Measurements from ENCODE around the gene TGFA. TPM values are rescaled to one million over a fixed set of nuclear protein-coding genes. Genes with fewer than 3 reads are reported as not detected.

Gene TGFA
- total RNA-seq, 1 donor from 2014 or later, result 1.4 TPM

GRCh38 chr2:70501215-70501614 lies 52.4 kb downstream of the TGFA start:
- no peaks in the 10 kb centered on the region for H3K9me3 Mint-ChIP-seq (ENCODE audit: unreplicated experiment)
- peaks cover 5% of the 10 kb centered on the region for H3K4me1 Mint-ChIP-seq (ENCODE audit: low read depth, unreplicated experiment)
- Histone ChIP-seq H3K79me2 (ENCODE audit: insufficient read depth, low read length) (no peaks in the 10 kb centered on the region), H3K36me3 (ENCODE audit: insufficient read depth, low read length) (no peaks in the 10 kb centered on the region), H3K4me3 (ENCODE audit: insufficient read depth, low read depth, low read length) (no peak overlapping the region), H4K20me1 (ENCODE audit: insufficient read depth, low read length) (no peaks in the 10 kb centered on the region), H3K9me3 (ENCODE audit: insufficient read depth, low read depth, low read length) (no peaks in the 10 kb centered on the region), H3K27me3 (ENCODE audit: insufficient read depth, low read length) (peaks cover 14% of the 10 kb centered on the region), H3K9ac (ENCODE audit: low read length) (no peak overlapping the region), H3K27ac (ENCODE audit: low read depth, low read length) (no peak overlapping the region), H2AFZ (ENCODE audit: low read depth, low read length) (no peak overlapping the region), H3K4me1 (ENCODE audit: insufficient read depth, low read length) (no peaks in the 10 kb centered on the region), H3K4me2 (ENCODE audit: low read length) (no peak overlapping the region)
- FAIRE-seq, result no peak
- H3K27ac Mint-ChIP-seq (ENCODE audit: unreplicated experiment), result no peak overlapping the region
- no peaks in the 10 kb centered on the region for H3K36me3 Mint-ChIP-seq (ENCODE audit: low read depth, unreplicated experiment)
- H3K4me3 Mint-ChIP-seq (ENCODE audit: unreplicated experiment), result no peak overlapping the region
- TF ChIP-seq CTCF (IDR thresholded peaks at IDR 0.05; ENCODE audit: insufficient read depth, low read depth, low read length) (no peak), EZH2 (IDR thresholded peaks at IDR 0.05; ENCODE audit: insufficient read depth, low read length) (no peak)
- H3K27me3 Mint-ChIP-seq (ENCODE audit: low read depth, unreplicated experiment), result no peaks in the 10 kb centered on the region
- no peak for DNase-seq (ENCODE audit: low read depth)

GRCh38 chr2:70499253-70499652 lies 54.4 kb downstream of the TGFA start:
- no peak overlapping the region for H3K27ac Mint-ChIP-seq (ENCODE audit: unreplicated experiment)
- Histone ChIP-seq H3K27ac (ENCODE audit: low read depth, low read length) (no peak overlapping the region), H3K36me3 (ENCODE audit: insufficient read depth, low read length) (no peaks in the 10 kb centered on the region), H3K79me2 (ENCODE audit: insufficient read depth, low read length) (no peaks in the 10 kb centered on the region), H3K27me3 (ENCODE audit: insufficient read depth, low read length) (peaks cover 12% of the 10 kb centered on the region), H4K20me1 (ENCODE audit: insufficient read depth, low read length) (no peaks in the 10 kb centered on the region), H2AFZ (ENCODE audit: low read depth, low read length) (no peak overlapping the region), H3K4me3 (ENCODE audit: insufficient read depth, low read depth, low read length) (no peak overlapping the region), H3K4me1 (ENCODE audit: insufficient read depth, low read length) (no peaks in the 10 kb centered on the region), H3K4me2 (ENCODE audit: low read length) (no peak overlapping the region), H3K9ac (ENCODE audit: low read length) (no peak overlapping the region), H3K9me3 (ENCODE audit: insufficient read depth, low read depth, low read length) (no peaks in the 10 kb centered on the region)
- TF ChIP-seq EZH2 (IDR thresholded peaks at IDR 0.05; ENCODE audit: insufficient read depth, low read length) (no peak), CTCF (IDR thresholded peaks at IDR 0.05; ENCODE audit: insufficient read depth, low read depth, low read length) (no peak)
- no peaks in the 10 kb centered on the region for H3K9me3 Mint-ChIP-seq (ENCODE audit: unreplicated experiment)
- DNase-seq (ENCODE audit: low read depth), result no peak
- FAIRE-seq, result no peak
- H3K27me3 Mint-ChIP-seq (ENCODE audit: low read depth, unreplicated experiment), result no peaks in the 10 kb centered on the region
- H3K36me3 Mint-ChIP-seq (ENCODE audit: low read depth, unreplicated experiment), result no peaks in the 10 kb centered on the region
- H3K4me1 Mint-ChIP-seq (ENCODE audit: low read depth, unreplicated experiment), result peaks cover 5% of the 10 kb centered on the region
- no peak overlapping the region for H3K4me3 Mint-ChIP-seq (ENCODE audit: unreplicated experiment)

GRCh38 chr2:70498528-70498927 lies 55.1 kb downstream of the TGFA start:
- Histone ChIP-seq H3K36me3 (ENCODE audit: insufficient read depth, low read length) (no peaks in the 10 kb centered on the region), H3K27ac (ENCODE audit: low read depth, low read length) (no peak overlapping the region), H2AFZ (ENCODE audit: low read depth, low read length) (no peak overlapping the region), H3K4me1 (ENCODE audit: insufficient read depth, low read length) (no peaks in the 10 kb centered on the region), H3K4me3 (ENCODE audit: insufficient read depth, low read depth, low read length) (no peak overlapping the region), H3K4me2 (ENCODE audit: low read length) (no peak overlapping the region), H3K27me3 (ENCODE audit: insufficient read depth, low read length) (peaks cover 17% of the 10 kb centered on the region), H3K9me3 (ENCODE audit: insufficient read depth, low read depth, low read length) (no peaks in the 10 kb centered on the region), H3K79me2 (ENCODE audit: insufficient read depth, low read length) (no peaks in the 10 kb centered on the region), H3K9ac (ENCODE audit: low read length) (no peak overlapping the region), H4K20me1 (ENCODE audit: insufficient read depth, low read length) (no peaks in the 10 kb centered on the region)
- Mint-ChIP-seq H3K27me3 (ENCODE audit: low read depth, unreplicated experiment) (peaks cover under 1% of the 10 kb centered on the region), H3K4me3 (ENCODE audit: unreplicated experiment) (no peak overlapping the region), H3K4me1 (ENCODE audit: low read depth, unreplicated experiment) (peaks cover 5% of the 10 kb centered on the region), H3K9me3 (ENCODE audit: unreplicated experiment) (no peaks in the 10 kb centered on the region), H3K27ac (ENCODE audit: unreplicated experiment) (no peak overlapping the region), H3K36me3 (ENCODE audit: low read depth, unreplicated experiment) (no peaks in the 10 kb centered on the region)
- FAIRE-seq (no peak), DNase-seq (ENCODE audit: low read depth) (no peak)
- no peak for TF ChIP-seq CTCF (IDR thresholded peaks at IDR 0.05; ENCODE audit: insufficient read depth, low read depth, low read length)
- TF ChIP-seq EZH2 (IDR thresholded peaks at IDR 0.05; ENCODE audit: insufficient read depth, low read length), result no peak

All from astrocyte (in vitro differentiated cells and primary cell).